ENCODE data around the gene EDA. TPM values are rescaled to one million over a fixed set of nuclear protein-coding genes. Genes with fewer than 3 reads are reported as not detected.

Gene EDA
- total RNA-seq, 1 donor, result 0.09 TPM

- H3K4me3 ChIP-seq (ENCODE audit: low read depth, low read length), result no peak overlapping the region
- TF ChIP-seq CTCF (IDR thresholded peaks at IDR 0.05; ENCODE audit: insufficient read depth, low read length), result no peak
- no peak for DNase-seq (ENCODE audit: low read depth)
These were observed 11.8 kb downstream of the EDA start for GRCh38 chrX:69627744-69628143.

- no peak overlapping the region for H3K4me3 ChIP-seq (ENCODE audit: low read depth, low read length)
- DNase-seq (ENCODE audit: low read depth), result no peak
These were observed 14.2 kb downstream of the EDA start for GRCh38 chrX:69630147-69630546.

GRCh38 chrX:69664693-69665092, 48.8 kb downstream of the EDA start:
- no peak for DNase-seq (ENCODE audit: low read depth)
- TF ChIP-seq CTCF (IDR thresholded peaks at IDR 0.05; ENCODE audit: insufficient read depth, low read length), result no peak

More at GRCh38 chrX:69630147-69630546, 14.2 kb downstream of the EDA start:
- no peak for TF ChIP-seq CTCF (IDR thresholded peaks at IDR 0.05; ENCODE audit: insufficient read depth, low read length)

GRCh38 chrX:69670001-69670555, 54.2 kb downstream of the EDA start:
- no peak for DNase-seq (ENCODE audit: low read depth)
- H3K4me3 ChIP-seq (ENCODE audit: low read depth, low read length), result no peak overlapping the region
- no peak for TF ChIP-seq CTCF (IDR thresholded peaks at IDR 0.05; ENCODE audit: insufficient read depth, low read length)

More at GRCh38 chrX:69664693-69665092, 48.8 kb downstream of the EDA start:
- H3K4me3 ChIP-seq (ENCODE audit: low read depth, low read length), result no peak overlapping the region

- no peak overlapping the region for H3K4me3 ChIP-seq (ENCODE audit: low read depth, low read length)
- no peak for DNase-seq (ENCODE audit: low read depth)
- TF ChIP-seq CTCF (IDR thresholded peaks at IDR 0.05; ENCODE audit: insufficient read depth, low read length), result no peak
These were observed 59.0 kb downstream of the EDA start for GRCh38 chrX:69674891-69675290.

GRCh38 chrX:69705818-69706217, 89.9 kb downstream of the EDA start:
- DNase-seq (ENCODE audit: low read depth), result no peak
- H3K4me3 ChIP-seq (ENCODE audit: low read depth, low read length), result no peak overlapping the region
- TF ChIP-seq CTCF (IDR thresholded peaks at IDR 0.05; ENCODE audit: insufficient read depth, low read length), result no peak

- no peak for TF ChIP-seq CTCF (IDR thresholded peaks at IDR 0.05; ENCODE audit: insufficient read depth, low read length)
- no peak overlapping the region for H3K4me3 ChIP-seq (ENCODE audit: low read depth, low read length)
- DNase-seq (ENCODE audit: low read depth), result no peak
These were observed 102.2 kb downstream of the EDA start for GRCh38 chrX:69718102-69718501.
